HepG2 (cell line): Measurements from ENCODE around the gene MLLT10. TPM values are rescaled to one million over a fixed set of nuclear protein-coding genes. Genes with fewer than 3 reads are reported as not detected.

ENCODE experiments used
- CERS6 ChIP-seq: sonication (generic); formaldehyde crosslinking; IDR thresholded peaks from 2 replicates; pipeline ENCODE4 v1.5.0; 2020; ENCODE audit warnings: missing genetic modification reagents
- CHD4 ChIP-seq: fragments of 200-600 bp; sonication (generic); IDR thresholded peaks from 2 replicates; pipeline ENCODE4 v1.7.0; 2017; ENCODE audit warnings: mild to moderate bottlenecking, low read length, borderline replicate concordance
- FLYWCH1 ChIP-seq: sonication (generic); formaldehyde crosslinking; IDR thresholded peaks from 2 replicates; pipeline ENCODE4 v1.8.1; 2023; ENCODE audit warnings: mild to moderate bottlenecking, missing genetic modification reagents
- HMG20B ChIP-seq: conservative IDR thresholded peaks from 2 replicates; pipeline ENCODE4 v1.6.1; 2016; ENCODE audit warnings: missing genetic modification reagents, missing compliant biosample characterization
- HMGXB3 ChIP-seq: sonication (generic); formaldehyde crosslinking; IDR thresholded peaks from 2 replicates; pipeline ENCODE4 v1.4.0; 2020; ENCODE audit warnings: missing genetic modification reagents, borderline replicate concordance
- KDM3A ChIP-seq: IDR thresholded peaks from 2 replicates; pipeline ENCODE4 v1.6.1; 2018; ENCODE audit warnings: low read depth, missing compliant biosample characterization
- KMT2A ChIP-seq: sonication (generic); formaldehyde crosslinking; IDR thresholded peaks from 2 replicates; pipeline ENCODE4 v1.4.0; 2020; ENCODE audit warnings: missing genetic modification reagents
- MTF1 ChIP-seq: sonication (generic); formaldehyde crosslinking; IDR thresholded peaks from 2 replicates; pipeline ENCODE4 v1.5.0; 2020; ENCODE audit warnings: missing genetic modification reagents
- NKX3-1 ChIP-seq: sonication (generic); formaldehyde crosslinking; IDR thresholded peaks from 2 replicates; pipeline ENCODE4 v1.5.0; 2020; ENCODE audit warnings: missing genetic modification reagents
- PAX8 ChIP-seq: sonication (generic); formaldehyde crosslinking; IDR thresholded peaks from 2 replicates; pipeline ENCODE4 v1.8.0; 2022; ENCODE audit warnings: mild to moderate bottlenecking, missing genetic modification reagents, borderline replicate concordance
- SOX5 ChIP-seq: IDR thresholded peaks from 2 replicates; pipeline ENCODE4 v1.6.1; 2016; ENCODE audit warnings: borderline replicate concordance
- SP4 ChIP-seq: sonication (generic); formaldehyde crosslinking; IDR thresholded peaks from 2 replicates; pipeline ENCODE4 v1.8.1; 2023; ENCODE audit warnings: mild to moderate bottlenecking, missing genetic modification reagents
- TOE1 ChIP-seq: sonication (generic); formaldehyde crosslinking; IDR thresholded peaks from 2 replicates; pipeline ENCODE4 v1.4.0; 2020; ENCODE audit warnings: mild to moderate bottlenecking, missing genetic modification reagents
- ZMYM3 ChIP-seq: sonication (generic); formaldehyde crosslinking; IDR thresholded peaks from 2 replicates; pipeline ENCODE4 v1.5.1; 2020; ENCODE audit warnings: mild to moderate bottlenecking, missing genetic modification reagents
- ZNF12 ChIP-seq: sonication (generic); formaldehyde crosslinking; IDR thresholded peaks from 2 replicates; pipeline ENCODE4 v1.5.0; 2020; ENCODE audit warnings: missing genetic modification reagents
- ZNF142 ChIP-seq: sonication (generic); formaldehyde crosslinking; IDR thresholded peaks from 2 replicates; pipeline ENCODE4 v1.4.0; 2020; ENCODE audit warnings: missing genetic modification reagents
- ZSCAN22 ChIP-seq: sonication (generic); formaldehyde crosslinking; IDR thresholded peaks from 2 replicates; pipeline ENCODE4 v1.4.0; 2020; ENCODE audit warnings: mild to moderate bottlenecking, missing genetic modification reagents
- polyA plus RNA-seq, 8 experiments: library from polyadenylated mRNA; depleted of rRNA in 3 of 8; stranded (reverse) in 7 of 8; unstranded in 1 of 8; fragments of >200 nt; fragmentation: Illumina TruSeq in 4 of 8; extraction: Trizol in 4 of 8; gene quantifications; 2 replicates each; pipeline versions ENCODE4 v1.2.1 to v1.2.3, GENCODE V29; 2011 to 2016; ENCODE audit warnings: low read depth in 4 of 8, missing spikeins in 1 of 8, mixed read lengths in 1 of 8; ENCODE audit not compliant: insufficient read depth in 1 of 8
- total RNA-seq, 5 experiments: library from RNA; depleted of rRNA; stranded (reverse); fragments of >200 nt; fragmentation: Illumina TruSeq; extraction: Trizol; gene quantifications; 2 replicates each; pipeline ENCODE4 v1.2.3, GENCODE V29; 2016; ENCODE audit warnings: low read depth in 1 of 5

The MLLT10 gene
- total and polyA plus RNA-seq, 2 of the 13 experiments (the other 11 are each of a cell fraction or from before 2014, with no cell fraction given), result 51.3 to 84.1 TPM

GRCh38 chr10:21526188-21526859 is 7.7 kb upstream of the MLLT10 start (continued):
- no peak for TF ChIP-seq ZNF142 (CRISPR knock-in tag)
- no peak for TF ChIP-seq TOE1 (CRISPR knock-in tag)
- no peak for TF ChIP-seq CERS6 (CRISPR knock-in tag)
- no peak for TF ChIP-seq KDM3A (CRISPR knock-in tag)
- no peak for TF ChIP-seq HMG20B
- TF ChIP-seq SOX5 (CRISPR knock-in tag), result no peak
- no peak for TF ChIP-seq ZMYM3 (CRISPR knock-in tag)
- no peak for TF ChIP-seq NKX3-1 (CRISPR knock-in tag)
- 0 out of 2 replicates have a peak, but pooled peaks have one; percentile 2 for TF ChIP-seq HMGXB3 (CRISPR knock-in tag)
- 0 out of 2 replicates have a peak, but pooled peaks have one; percentile 44 for TF ChIP-seq SP4
- no peak for TF ChIP-seq ZSCAN22 (CRISPR knock-in tag)
- no peak for TF ChIP-seq MTF1 (CRISPR knock-in tag)
- 0 out of 2 replicates have a peak, but pooled peaks have one; percentile 19 for TF ChIP-seq ZNF12 (CRISPR knock-in tag)
- TF ChIP-seq PAX8 (CRISPR knock-in tag), result peak; percentile 44; the same call in 1 of the 2 replicates
- peak; percentile 60; the same call in 1 of the 2 replicates for TF ChIP-seq KMT2A
- TF ChIP-seq CHD4, result no peak
- peak; percentile 29; the same call in 1 of the 2 replicates for TF ChIP-seq FLYWCH1
